ENCODE data around the gene COL5A2. TPM values are rescaled to one million over a fixed set of nuclear protein-coding genes. Genes with fewer than 3 reads are reported as not detected.

Gene COL5A2
- total and polyA plus RNA-seq, 2 donors (not counting 3 experiments of a cell fraction or from before 2014, with no cell fraction given) = 47.4 to 123 TPM

- H3K4me3 ChIP-seq (replicated peaks in 1 of 3; ENCODE audit: insufficient read depth in 1 of 3, low read depth in 1 of 3, low read length in 3 of 3) = no peak overlapping the region
- DNase-seq (ENCODE audit: low read depth, low spot score) (no peak), FAIRE-seq (no peak)
- no peak overlapping the region for H3K4me2 ChIP-seq (ENCODE audit: insufficient read depth, low read length)
- BruUV-seq (replicated peaks) = no TSS peak
- no peak for TF ChIP-seq GATA2 (IDR thresholded peaks at IDR 0.05; ENCODE audit: insufficient read depth, insufficient read length, low read depth, low read length)
- TF ChIP-seq JUN (IDR thresholded peaks at IDR 0.05; ENCODE audit: borderline replicate concordance, insufficient read depth, insufficient read length, low read depth) = no peak
- ChIA-PET CTCF (no interaction called here), POLR2A (no interaction called here)
- H3K4me1 ChIP-seq (ENCODE audit: control insufficient read depth, extremely low read depth, insufficient read depth, low read length) = no peaks in the 10 kb centered on the region
- H3K9me1 ChIP-seq (replicated peaks; ENCODE audit: control insufficient read depth, extremely low read depth, insufficient read depth, low read length) = no peaks in the 10 kb centered on the region
- no peaks in the 10 kb centered on the region for H3K27me3 ChIP-seq (ENCODE audit: control insufficient read depth in 2 of 2, insufficient read depth in 2 of 2, low read length in 2 of 2)
- H3K27ac ChIP-seq (ENCODE audit: insufficient read depth, low read depth, low read length) = no peak overlapping the region
- no peaks in the 10 kb centered on the region for H3K9me3 ChIP-seq (replicated peaks; ENCODE audit: control insufficient read depth, insufficient read depth, low read length)
- H3K79me2 ChIP-seq (ENCODE audit: control insufficient read depth, insufficient read depth, low read length) = peaks cover 2% of the 10 kb centered on the region
- dilution Hi-C loops (cut with MboI; ENCODE audit: extremely low pct_ligation_motif_present, low sequenced_read_pairs) = no loop called here
- H4K20me1 ChIP-seq (replicated peaks; ENCODE audit: control insufficient read depth, extremely low read depth, insufficient read depth, low read length) = no peaks in the 10 kb centered on the region
- intact Hi-C loops (cut with micrococcal nuclease) = no loop called here
- H3K36me3 ChIP-seq (ENCODE audit: control insufficient read depth in 2 of 2, extremely low read depth in 1 of 2, insufficient read depth in 2 of 2, low read length in 2 of 2) = peaks cover 0 to 2% of the 10 kb centered on the region in 2 experiments
- H2AFZ ChIP-seq (ENCODE audit: low read depth, low read length) = no peak overlapping the region
- no peak overlapping the region for H3K9ac ChIP-seq (replicated peaks; ENCODE audit: extremely low read depth, insufficient read depth, low read length)
Measured at GRCh38 chr2:189111063-189111715, 68.4 kb downstream of the COL5A2 start.

- peaks cover 3% of the 10 kb centered on the region for H3K4me1 ChIP-seq (ENCODE audit: control insufficient read depth, extremely low read depth, insufficient read depth, low read length)
- FAIRE-seq (no peak), DNase-seq (ENCODE audit: low read depth, low spot score) (no peak)
- no peaks in the 10 kb centered on the region for H3K9me3 ChIP-seq (replicated peaks; ENCODE audit: control insufficient read depth, insufficient read depth, low read length)
- no peaks in the 10 kb centered on the region for H3K27me3 ChIP-seq (ENCODE audit: control insufficient read depth in 2 of 2, insufficient read depth in 2 of 2, low read length in 2 of 2)
- no peak overlapping the region for H3K9ac ChIP-seq (replicated peaks; ENCODE audit: extremely low read depth, insufficient read depth, low read length)
- intact Hi-C loops (cut with micrococcal nuclease) = no loop called here
- H3K36me3 ChIP-seq (ENCODE audit: control insufficient read depth in 2 of 2, extremely low read depth in 1 of 2, insufficient read depth in 2 of 2, low read length in 2 of 2) = peaks cover 0 to 2% of the 10 kb centered on the region in 2 experiments
- ChIA-PET POLR2A (no interaction called here), CTCF (no interaction called here)
- no TSS peak for BruUV-seq (replicated peaks)
- H4K20me1 ChIP-seq (replicated peaks; ENCODE audit: control insufficient read depth, extremely low read depth, insufficient read depth, low read length) = no peaks in the 10 kb centered on the region
- no peak overlapping the region for H2AFZ ChIP-seq (ENCODE audit: low read depth, low read length)
- no peak overlapping the region for H3K4me3 ChIP-seq (replicated peaks in 1 of 3; ENCODE audit: insufficient read depth in 1 of 3, low read depth in 1 of 3, low read length in 3 of 3)
- dilution Hi-C loops (cut with MboI; ENCODE audit: extremely low pct_ligation_motif_present, low sequenced_read_pairs) = no loop called here
- H3K4me2 ChIP-seq (ENCODE audit: insufficient read depth, low read length) = no peak overlapping the region
- no peak overlapping the region for H3K27ac ChIP-seq (ENCODE audit: insufficient read depth, low read depth, low read length)
- peaks cover 2% of the 10 kb centered on the region for H3K79me2 ChIP-seq (ENCODE audit: control insufficient read depth, insufficient read depth, low read length)
- H3K9me1 ChIP-seq (replicated peaks; ENCODE audit: control insufficient read depth, extremely low read depth, insufficient read depth, low read length) = no peaks in the 10 kb centered on the region
- TF ChIP-seq POLR2A (IDR thresholded peaks at IDR 0.05; ENCODE audit: low read depth, low read length) (no peak), MAX (IDR thresholded peaks at IDR 0.05; ENCODE audit: insufficient read depth, insufficient read length) (no peak), CTCF (IDR thresholded peaks at IDR 0.05; ENCODE audit: extremely low read depth in 1 of 2, insufficient read depth in 1 of 2, low read depth in 1 of 2, low read length in 2 of 2) (no peak), JUN (IDR thresholded peaks at IDR 0.05; ENCODE audit: borderline replicate concordance, insufficient read depth, insufficient read length, low read depth) (no peak), GATA2 (IDR thresholded peaks at IDR 0.05; ENCODE audit: insufficient read depth, insufficient read length, low read depth, low read length) (no peak), EZH2 (IDR thresholded peaks at IDR 0.05; ENCODE audit: borderline replicate concordance, low read depth, low read length, severe bottlenecking) (no peak), POLR2AphosphoS5 (IDR thresholded peaks at IDR 0.05; ENCODE audit: insufficient read depth, low read depth, low read length) (no peak), MYC (IDR thresholded peaks at IDR 0.05; ENCODE audit: low read depth, low read length) (no peak), FOS (IDR thresholded peaks at IDR 0.05; ENCODE audit: borderline replicate concordance, insufficient read depth, low read length) (no peak)
Measured at GRCh38 chr2:189109921-189110397, 69.6 kb downstream of the COL5A2 start.

All from endothelial cell of umbilical vein (primary cell).